Measurements from ENCODE around the gene LIPC.

DNA sequence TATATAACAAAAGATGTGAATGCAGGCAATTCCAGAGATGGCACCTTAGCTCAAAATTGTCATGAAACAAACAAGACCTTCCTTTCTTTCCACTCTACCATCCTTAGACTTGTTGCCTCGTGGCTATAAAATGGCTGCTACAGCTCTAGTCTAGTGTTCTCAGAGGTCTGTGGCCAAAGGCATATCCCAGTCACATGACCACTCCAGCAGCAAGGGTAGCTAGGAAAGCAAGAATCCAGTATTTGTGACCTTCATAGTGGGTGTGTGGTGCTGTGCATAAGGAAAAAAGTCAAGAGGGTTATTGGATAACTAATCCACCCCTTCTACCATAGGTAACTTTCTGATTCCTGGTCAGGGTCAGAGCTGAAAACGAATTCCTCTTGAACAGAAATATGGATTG lies 27.1 kb upstream of the LIPC start:
- TF ChIP-seq POLR2A (IDR thresholded peaks at IDR 0.05; ENCODE audit: low read length) (no peak), GATA1 (IDR thresholded peaks at IDR 0.05; ENCODE audit: low read depth, low read length) (no peak)

All from erythroblast (primary cell).